Activated CD8-positive, alpha-beta memory T cell treated with anti-CD3 and anti-CD28 coated beads, Interleukin-2, amount 50 U/mL, for 48 hours (primary cell): ENCODE measurements around the gene CARD11.

Source experiments
- DNase-seq: peaks from one replicate; pipeline ENCODE4 v3.0.0-alpha.2; 2020

CARD11 gene

GRCh38 chr7:3043544-3044371 is at the start of gene CARD11:
Gene CARD11, minus strand, starts transcription at chr7:3043867. Its CDS starts 85,361 bp downstream, at chr7:2958506.
- DNase-seq = peak; percentile 75

- peak; percentile 83 for DNase-seq
These were observed 48.8 kb upstream of the CARD11 start for GRCh38 chr7:3092468-3092867.

GRCh38 chr7:3091631-3092030 is 48.0 kb upstream of the CARD11 start:
- DNase-seq = no peak

GRCh38 chr7:3089493-3089892 is 45.8 kb upstream of the CARD11 start:
- DNase-seq = no peak

- no peak for DNase-seq
These were observed 43.6 kb upstream of the CARD11 start for GRCh38 chr7:3087243-3087755.

GRCh38 chr7:3083350-3083749 is 39.7 kb upstream of the CARD11 start:
- DNase-seq = no peak

- DNase-seq = no peak
These were observed 39.2 kb upstream of the CARD11 start for GRCh38 chr7:3082831-3083230.

- DNase-seq = no peak
These were observed 38.7 kb upstream of the CARD11 start for GRCh38 chr7:3082386-3082785.

GRCh38 chr7:3080106-3080505 is 36.4 kb upstream of the CARD11 start:
- DNase-seq = no peak

GRCh38 chr7:3078514-3078913 is 34.8 kb upstream of the CARD11 start:
- no peak for DNase-seq

GRCh38 chr7:3076700-3077099 is 33.0 kb upstream of the CARD11 start:
- no peak for DNase-seq

GRCh38 chr7:3076163-3076562 is 32.5 kb upstream of the CARD11 start:
- no peak for DNase-seq

GRCh38 chr7:3075441-3075840 is 31.8 kb upstream of the CARD11 start:
- DNase-seq = no peak

GRCh38 chr7:3074459-3074821 is 30.8 kb upstream of the CARD11 start:
- no peak for DNase-seq

GRCh38 chr7:3073763-3074458 is 30.2 kb upstream of the CARD11 start:
- no peak for DNase-seq

GRCh38 chr7:3070908-3071307 is 27.2 kb upstream of the CARD11 start:
- DNase-seq = no peak

- DNase-seq = no peak
These were observed 26.2 kb upstream of the CARD11 start for GRCh38 chr7:3069771-3070449.

GRCh38 chr7:3068530-3068929 is 24.9 kb upstream of the CARD11 start:
- DNase-seq = no peak

GRCh38 chr7:3067606-3068380 is 24.1 kb upstream of the CARD11 start:
- DNase-seq = no peak

- no peak for DNase-seq
These were observed 23.5 kb upstream of the CARD11 start for GRCh38 chr7:3067193-3067592.

- no peak for DNase-seq
These were observed 22.8 kb upstream of the CARD11 start for GRCh38 chr7:3066506-3066905.

GRCh38 chr7:3065724-3066143 is 22.1 kb upstream of the CARD11 start:
- peak; percentile 90 for DNase-seq

GRCh38 chr7:3064067-3064466 is 20.4 kb upstream of the CARD11 start:
- DNase-seq = no peak
